SJSA1 (cell line): Measurements from ENCODE around the gene OLFML3. TPM values are rescaled to one million over a fixed set of nuclear protein-coding genes. Genes with fewer than 3 reads are reported as not detected.
"Not testable (repeated sequence)": the region's sequence is repeated elsewhere in the genome, so short reads cannot be mapped to it uniquely, and the experiment has no call there.

Experiments
- DNase-seq, 2 experiments: peaks; one replicate each; pipeline ENCODE4 v3.0.0-alpha.2; 2015 to 2020; ENCODE audit warnings: low spot score in 2 of 2, low read depth in 1 of 2
- H3K27ac ChIP-seq: fragments of 250-450 bp; sonication (Bioruptor Pico); 2 replicates; pipeline ENCODE4 v1.5.1; 2020; ENCODE audit warnings: mild to moderate bottlenecking, moderate library complexity
- H3K27me3 ChIP-seq: fragments of 250-450 bp; sonication (Bioruptor Pico); replicated peaks from 2 replicates; pipeline ENCODE4 v1.5.1; 2020; ENCODE audit warnings: mild to moderate bottlenecking, moderate library complexity
- H3K36me3 ChIP-seq: fragments of 250-450 bp; sonication (Bioruptor Pico); 2 replicates; pipeline ENCODE4 v1.5.1; 2020; ENCODE audit warnings: mild to moderate bottlenecking
- H3K4me1 ChIP-seq: fragments of 250-450 bp; sonication (Bioruptor Pico); replicated peaks from 2 replicates; pipeline ENCODE4 v1.6.1; 2021; ENCODE audit warnings: mild to moderate bottlenecking
- H3K4me3 ChIP-seq: fragments of 250-450 bp; sonication (Bioruptor Pico); 2 replicates; pipeline ENCODE4 v1.5.1; 2020; ENCODE audit warnings: mild to moderate bottlenecking
- H3K9me3 ChIP-seq: fragments of 250-450 bp; sonication (Bioruptor Pico); replicated peaks from 2 replicates; pipeline ENCODE4 v1.5.1; 2020; ENCODE audit warnings: mild to moderate bottlenecking
- total RNA-seq: library from RNA; depleted of rRNA; stranded (reverse); fragments of >200 nt; shearing (Covaris generic); gene quantifications from 2 replicates; pipeline ENCODE4 v1.2.3, GENCODE V29; 2014

Gene OLFML3
- total RNA-seq, 1 experiment from 2014 or later, result 58.2 TPM

- Histone ChIP-seq H3K4me1 (peaks cover 9% of the 10 kb centered on the region; the same call in 1 of the 2 replicates), H3K9me3 (no peaks in the 10 kb centered on the region), H3K36me3 (no peaks in the 10 kb centered on the region), H3K27me3 (no peaks in the 10 kb centered on the region), H3K27ac (no peak overlapping the region), H3K4me3 (no peak overlapping the region)
- DNase-seq, result no peak
Observed at GRCh38 chr1:114008993-114009392, 29.7 kb downstream of the OLFML3 start.

GRCh38 chr1:114009393-114009792, 30.1 kb downstream of the OLFML3 start:
- no peaks in the 10 kb centered on the region for H3K36me3 ChIP-seq
- DNase-seq, result peak in 1 of 2 experiments; percentile 42
- no peak overlapping the region for H3K27ac ChIP-seq
- H3K9me3 ChIP-seq, result no peaks in the 10 kb centered on the region
- no peaks in the 10 kb centered on the region for H3K27me3 ChIP-seq
- H3K4me1 ChIP-seq, result peaks cover 9% of the 10 kb centered on the region; the same call in 1 of the 2 replicates
- no peak overlapping the region for H3K4me3 ChIP-seq

GRCh38 chr1:114010433-114011184, 31.3 kb downstream of the OLFML3 start:
- no peaks in the 10 kb centered on the region for H3K36me3 ChIP-seq
- H3K4me3 ChIP-seq, result no peak overlapping the region
- no peak overlapping the region for H3K27ac ChIP-seq
- H3K9me3 ChIP-seq, result no peaks in the 10 kb centered on the region
- DNase-seq, result no peak
- H3K4me1 ChIP-seq, result peaks cover 9% of the 10 kb centered on the region; the same call in 1 of the 2 replicates
- no peaks in the 10 kb centered on the region for H3K27me3 ChIP-seq

GRCh38 chr1:114011796-114012195, 32.5 kb downstream of the OLFML3 start:
- Histone ChIP-seq H3K27me3 (no peaks in the 10 kb centered on the region), H3K4me1 (peaks cover 9% of the 10 kb centered on the region; the same call in 1 of the 2 replicates), H3K9me3 (no peaks in the 10 kb centered on the region), H3K36me3 (no peaks in the 10 kb centered on the region), H3K27ac (no peak overlapping the region), H3K4me3 (no peak overlapping the region)
- no peak for DNase-seq

GRCh38 chr1:114015075-114015474, 35.8 kb downstream of the OLFML3 start:
- H3K4me3 ChIP-seq, result no peak overlapping the region
- H3K27me3 ChIP-seq, result no peaks in the 10 kb centered on the region
- no peaks in the 10 kb centered on the region for H3K36me3 ChIP-seq
- no peak overlapping the region for H3K27ac ChIP-seq
- DNase-seq, result no peak
- H3K4me1 ChIP-seq, result no peaks in the 10 kb centered on the region
- H3K9me3 ChIP-seq, result no peaks in the 10 kb centered on the region; the same call in 1 of the 2 replicates

- not testable (repeated sequence) for DNase-seq
Observed at GRCh38 chr1:114019724-114020123, 40.5 kb downstream of the OLFML3 start.

GRCh38 chr1:114021665-114022099, 42.4 kb downstream of the OLFML3 start:
- no peaks in the 10 kb centered on the region; the same call in 1 of the 2 replicates for H3K9me3 ChIP-seq
- no peak overlapping the region for H3K27ac ChIP-seq
- no peak for DNase-seq
- no peaks in the 10 kb centered on the region for H3K36me3 ChIP-seq
- no peaks in the 10 kb centered on the region for H3K4me1 ChIP-seq
- no peak overlapping the region for H3K4me3 ChIP-seq
- no peaks in the 10 kb centered on the region for H3K27me3 ChIP-seq

More at GRCh38 chr1:114019724-114020123, 40.5 kb downstream of the OLFML3 start:
- not testable (repeated sequence) for H3K9me3 ChIP-seq, H3K27ac ChIP-seq, H3K4me3 ChIP-seq, H3K4me1 ChIP-seq, H3K27me3 ChIP-seq, H3K36me3 ChIP-seq

GRCh38 chr1:114022877-114023276, 43.6 kb downstream of the OLFML3 start:
- no peak for DNase-seq
- H3K27ac ChIP-seq, result no peak overlapping the region
- no peaks in the 10 kb centered on the region for H3K4me1 ChIP-seq
- H3K4me3 ChIP-seq, result no peak overlapping the region
- H3K27me3 ChIP-seq, result no peaks in the 10 kb centered on the region
- no peaks in the 10 kb centered on the region for H3K36me3 ChIP-seq
- H3K9me3 ChIP-seq, result no peaks in the 10 kb centered on the region; the same call in 1 of the 2 replicates

- no peaks in the 10 kb centered on the region for H3K27me3 ChIP-seq
- no peak overlapping the region for H3K4me3 ChIP-seq
- no peak overlapping the region for H3K27ac ChIP-seq
- DNase-seq, result no peak
- H3K36me3 ChIP-seq, result no peaks in the 10 kb centered on the region
- H3K4me1 ChIP-seq, result no peaks in the 10 kb centered on the region
- no peaks in the 10 kb centered on the region; the same call in 1 of the 2 replicates for H3K9me3 ChIP-seq
Observed at GRCh38 chr1:114023377-114023776, 44.1 kb downstream of the OLFML3 start.

- H3K27ac ChIP-seq, result no peak overlapping the region
- H3K27me3 ChIP-seq, result no peaks in the 10 kb centered on the region
- no peaks in the 10 kb centered on the region; the same call in 1 of the 2 replicates for H3K9me3 ChIP-seq
- no peak for DNase-seq
- no peak overlapping the region for H3K4me3 ChIP-seq
- no peaks in the 10 kb centered on the region for H3K36me3 ChIP-seq
- no peaks in the 10 kb centered on the region for H3K4me1 ChIP-seq
Observed at GRCh38 chr1:114024049-114024448, 44.8 kb downstream of the OLFML3 start.

GRCh38 chr1:114025609-114026401, 46.5 kb downstream of the OLFML3 start:
- Histone ChIP-seq H3K9me3 (no peaks in the 10 kb centered on the region), H3K36me3 (no peaks in the 10 kb centered on the region), H3K4me3 (no peak overlapping the region), H3K4me1 (no peaks in the 10 kb centered on the region), H3K27ac (no peak overlapping the region), H3K27me3 (no peaks in the 10 kb centered on the region)
- no peak for DNase-seq

- Histone ChIP-seq H3K27me3 (no peaks in the 10 kb centered on the region), H3K9me3 (no peaks in the 10 kb centered on the region), H3K4me3 (no peak overlapping the region), H3K4me1 (no peaks in the 10 kb centered on the region), H3K36me3 (no peaks in the 10 kb centered on the region), H3K27ac (no peak overlapping the region)
- DNase-seq, result no peak
Observed at GRCh38 chr1:114026797-114027196, 47.5 kb downstream of the OLFML3 start.
